ENCODE measurements around the gene PHAF1.

DNA sequence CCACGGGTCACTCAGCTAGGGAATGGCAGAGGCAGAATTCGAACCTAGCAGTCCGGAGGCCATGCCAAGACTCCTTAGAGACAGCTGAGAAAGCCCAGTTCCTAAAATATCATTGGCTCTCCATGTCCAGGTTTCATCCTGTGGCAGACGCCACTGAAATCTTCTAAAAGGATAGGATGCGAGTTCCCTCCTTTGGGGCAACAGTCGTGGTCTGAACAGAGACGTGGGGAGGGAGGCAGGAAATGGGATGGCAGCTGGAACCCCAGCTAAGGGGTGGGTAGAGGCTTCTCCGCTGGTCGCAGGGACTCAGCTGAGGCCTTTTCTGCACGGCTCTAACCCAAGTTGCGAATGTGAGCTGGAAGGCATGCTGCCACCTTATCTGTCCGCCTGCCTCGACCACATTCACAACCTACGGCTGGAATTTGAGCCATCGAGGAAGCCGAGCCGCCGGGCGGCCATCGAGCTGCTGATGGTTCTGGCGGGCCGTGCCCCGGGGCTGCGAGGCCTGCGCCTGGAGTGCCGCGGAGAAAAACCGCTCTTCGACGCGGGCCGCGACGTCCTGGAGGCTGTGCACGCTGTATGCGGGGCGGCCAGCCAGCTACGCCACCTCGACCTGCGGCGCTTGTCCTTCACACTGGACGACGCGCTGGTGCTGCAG lies 52.9 kb downstream of the PHAF1 start:
- TF ChIP-seq, protein P1, sequence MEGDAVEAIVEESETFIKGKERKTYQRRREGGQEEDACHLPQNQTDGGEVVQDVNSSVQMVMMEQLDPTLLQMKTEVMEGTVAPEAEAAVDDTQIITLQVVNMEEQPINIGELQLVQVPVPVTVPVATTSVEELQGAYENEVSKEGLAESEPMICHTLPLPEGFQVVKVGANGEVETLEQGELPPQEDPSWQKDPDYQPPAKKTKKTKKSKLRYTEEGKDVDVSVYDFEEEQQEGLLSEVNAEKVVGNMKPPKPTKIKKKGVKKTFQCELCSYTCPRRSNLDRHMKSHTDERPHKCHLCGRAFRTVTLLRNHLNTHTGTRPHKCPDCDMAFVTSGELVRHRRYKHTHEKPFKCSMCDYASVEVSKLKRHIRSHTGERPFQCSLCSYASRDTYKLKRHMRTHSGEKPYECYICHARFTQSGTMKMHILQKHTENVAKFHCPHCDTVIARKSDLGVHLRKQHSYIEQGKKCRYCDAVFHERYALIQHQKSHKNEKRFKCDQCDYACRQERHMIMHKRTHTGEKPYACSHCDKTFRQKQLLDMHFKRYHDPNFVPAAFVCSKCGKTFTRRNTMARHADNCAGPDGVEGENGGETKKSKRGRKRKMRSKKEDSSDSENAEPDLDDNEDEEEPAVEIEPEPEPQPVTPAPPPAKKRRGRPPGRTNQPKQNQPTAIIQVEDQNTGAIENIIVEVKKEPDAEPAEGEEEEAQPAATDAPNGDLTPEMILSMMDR (IDR thresholded peaks at IDR 0.05): no peak
- no peak for TF ChIP-seq POLR2A (IDR thresholded peaks at IDR 0.05)

Data from adrenal gland (tissue), 5 donors.